Lung (tissue), 12 donors: ENCODE data around the gene LCORL. TPM values are rescaled to one million over a fixed set of nuclear protein-coding genes. Genes with fewer than 3 reads are reported as not detected.

Experiments
- ATAC-seq: fragments of 200-7000 bp; cut with Tn5 transposase; one replicate; pipeline ENCODE4 v1.9.1; 2020; ENCODE audit warnings: moderate number of reproducible peaks; ENCODE audit not compliant: insufficient read depth, low FRiP score
- DNase-seq, 3 donors: peaks; one replicate each; pipeline ENCODE4 v3.0.0-alpha.2; 2013 to 2017
- H3K27ac ChIP-seq, 2 donors: one replicate each; pipeline ENCODE4 v1.5.1; 2013; ENCODE audit warnings: mild to moderate bottlenecking in 2 of 2, moderate library complexity in 2 of 2, control low read depth in 1 of 2, inconsistent platforms in 1 of 2, low read depth in 1 of 2, low read length in 1 of 2
- H3K27me3 ChIP-seq, 3 donors: one replicate each; pipeline ENCODE4 v1.5.1; 2013; ENCODE audit warnings: low read length in 2 of 3; ENCODE audit not compliant: control insufficient read depth in 3 of 3, insufficient read depth in 3 of 3
- H3K36me3 ChIP-seq, 4 donors: one replicate each; pipeline ENCODE4 v1.5.1; 2013; ENCODE audit warnings: low read length in 4 of 4, mild to moderate bottlenecking in 1 of 4, moderate library complexity in 1 of 4; ENCODE audit not compliant: control insufficient read depth in 4 of 4, insufficient read depth in 4 of 4
- H3K4me1 ChIP-seq, 5 donors: one replicate each; pipeline ENCODE4 v1.5.1; 2013; ENCODE audit warnings: low read length in 5 of 5, mild to moderate bottlenecking in 2 of 5, moderate library complexity in 1 of 5; ENCODE audit not compliant: control insufficient read depth in 5 of 5, insufficient read depth in 5 of 5
- H3K4me3 ChIP-seq: one replicate; pipeline ENCODE4 v1.5.1; 2013; ENCODE audit warnings: mild to moderate bottlenecking, control low read depth, moderate library complexity
- H3K9ac ChIP-seq, 2 donors: one replicate each; pipeline ENCODE4 v1.5.1; 2013; ENCODE audit warnings: low read length in 2 of 2, control low read depth in 1 of 2; ENCODE audit not compliant: insufficient read depth in 1 of 2
- H3K9me3 ChIP-seq, 4 donors: one replicate each; pipeline ENCODE4 v1.5.1; 2013; ENCODE audit warnings: low read length in 3 of 4, mild to moderate bottlenecking in 1 of 4, moderate library complexity in 1 of 4; ENCODE audit not compliant: control insufficient read depth in 4 of 4, insufficient read depth in 3 of 4
- CTCF ChIP-seq: IDR thresholded peaks from 2 replicates; pipeline ENCODE4 v1.5.1; 2012; ENCODE audit warnings: mild to moderate bottlenecking; ENCODE audit errors: control extremely low read depth, extremely low read depth
- WGBS, 2 donors: extraction: QIAGEN DNeasy Blood & Tissue Kit; methylation state at CpG; one replicate each; pipeline ENCODE4 v1.1.7; 2013; 5-methylcytosine and 5-hydroxymethylcytosine counted together
- polyA plus RNA-seq, 2 donors: library from polyadenylated mRNA; stranded (reverse); fragments of 200-250 nt; gene quantifications; one replicate each; pipeline ENCODE4 v1.2.1, GENCODE V29; 2013
- total RNA-seq, 2 donors: library from RNA; depleted of rRNA in 1 of 2; stranded (reverse); fragments of >200 nt in 1 of 2; gene quantifications; one replicate each; pipeline ENCODE4 v1.2.1, GENCODE V29; 2014 to 2021
- donor health status: control.
- donor health status: control.
- donor health status: Bipolar disorder and iron deficiency.
- donor health status: healthy.
- donor health status: DM: yes; HTN: yes; CAD: no.

The LCORL gene
- total and polyA plus RNA-seq, 4 donors: 2.8 to 29.0 (median 7.0) TPM

GRCh38 chr4:18034099-18034498 lies 12.5 kb upstream of the LCORL start:
- WGBS, 2 donors: 66 to 71% methylated on average over 2 of the region's 2 CpGs
- TF ChIP-seq CTCF: no peak
- Histone ChIP-seq H3K36me3 (no peaks in the 10 kb centered on the region), H3K27me3 (peaks cover 0 to 2% (median 0%) of the 10 kb centered on the region in 3 donors), H3K4me1 (no peaks in the 10 kb centered on the region), H3K4me3 (no peak overlapping the region), H3K9ac (no peak overlapping the region), H3K9me3 (no peaks in the 10 kb centered on the region), H3K27ac (no peak overlapping the region)
- ATAC-seq (no peak), DNase-seq (peak in 1 of 3 donors; percentile 17)

- TF ChIP-seq CTCF: no peak
- ATAC-seq (no peak), DNase-seq (peak in 2 of 3 donors; percentile 24 to 42)
- H3K4me3 ChIP-seq: no peak overlapping the region
- H3K4me1 ChIP-seq: no peaks in the 10 kb centered on the region
- no peaks in the 10 kb centered on the region for H3K36me3 ChIP-seq
- WGBS, 2 donors: 84 to 87% methylated on average over 2 of the region's 2 CpGs
- H3K9me3 ChIP-seq: no peaks in the 10 kb centered on the region
- H3K9ac ChIP-seq: no peak overlapping the region
- peaks cover 0 to 2% (median 0%) of the 10 kb centered on the region in 3 donors for H3K27me3 ChIP-seq
- no peak overlapping the region for H3K27ac ChIP-seq
These were observed 11.8 kb upstream of the LCORL start for GRCh38 chr4:18033111-18034085.

GRCh38 chr4:18025288-18025687 lies 3.7 kb upstream of the LCORL start:
- Histone ChIP-seq H3K27ac (no peak overlapping the region), H3K36me3 (no peaks in the 10 kb centered on the region), H3K9ac (no peak overlapping the region), H3K4me1 (peaks cover 0 to 1% (median under 1%) of the 10 kb centered on the region in 5 donors), H3K27me3 (peaks cover 0 to 4% (median 3%) of the 10 kb centered on the region in 3 donors), H3K9me3 (no peaks in the 10 kb centered on the region), H3K4me3 (no peak overlapping the region)
- ATAC-seq: no peak
- WGBS, 2 donors: 46 to 78% methylated on average over 2 of the region's 2 CpGs
- no peak for TF ChIP-seq CTCF
- no peak for DNase-seq
